ENCODE data around the gene DHODH. TPM values are rescaled to one million over a fixed set of nuclear protein-coding genes. Genes with fewer than 3 reads are reported as not detected.

DHODH gene
- polyA plus RNA-seq, 1 donor from 2014 or later: 3.8 TPM

DNA sequence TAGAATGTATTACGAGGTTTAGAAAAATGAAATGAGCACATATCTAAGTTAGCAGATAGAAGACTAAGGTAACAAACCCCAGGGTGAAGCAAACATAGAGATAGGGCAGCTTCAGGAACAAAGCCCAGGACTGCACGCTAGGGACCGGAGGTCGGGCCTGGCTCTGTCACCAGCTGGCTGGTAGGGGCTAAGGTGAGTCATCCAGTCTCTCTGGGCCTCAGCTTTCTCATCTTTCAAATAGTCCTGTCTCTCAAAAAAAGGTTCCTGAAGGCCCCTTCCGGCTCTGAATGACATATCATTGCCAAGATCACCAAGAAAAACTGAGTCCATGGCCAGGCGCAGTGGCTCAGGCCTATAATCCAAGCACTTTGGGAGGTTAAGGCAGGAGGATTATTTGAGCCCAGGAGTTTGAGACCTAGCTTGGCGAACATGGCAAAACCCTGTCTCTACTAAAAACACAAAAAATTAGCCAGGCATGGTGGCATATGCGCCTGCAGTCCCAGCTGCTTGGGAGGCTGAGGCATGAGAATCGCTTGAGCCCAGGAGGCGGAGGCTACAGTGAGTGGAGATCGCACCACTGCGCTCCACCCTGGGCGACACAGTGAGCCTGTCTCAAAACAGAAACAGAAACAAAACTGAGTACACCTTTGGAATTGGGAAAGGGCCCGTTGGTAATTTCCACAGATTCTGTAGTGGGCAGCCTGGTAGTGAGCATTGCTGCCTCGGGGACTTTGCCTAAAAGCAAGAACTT lies 34.3 kb upstream of the DHODH start:
- Histone ChIP-seq H3K4me3 (ENCODE audit: low read length) (no peak overlapping the region), H3K9me3 (ENCODE audit: low read length) (no peaks in the 10 kb centered on the region), H3K9ac (ENCODE audit: low read length) (no peak overlapping the region), H3K79me2 (replicated peaks; ENCODE audit: insufficient read depth, low read length) (no peaks in the 10 kb centered on the region), H3K9me2 (ENCODE audit: insufficient read depth, low read length) (no peaks in the 10 kb centered on the region), H3F3A (ENCODE audit: insufficient read depth, low read length, poor library complexity, severe bottlenecking) (no peaks in the 10 kb centered on the region), H3K27me3 (ENCODE audit: insufficient read depth, low read depth, low read length) (no peaks in the 10 kb centered on the region), H2AFZ (ENCODE audit: low read depth, low read length) (no peak overlapping the region), H3K36me3 (ENCODE audit: insufficient read depth, low read length) (no peaks in the 10 kb centered on the region), H3K4me2 (ENCODE audit: low read length) (no peak overlapping the region), H4K20me1 (ENCODE audit: insufficient read depth) (no peaks in the 10 kb centered on the region), H3K27ac (ENCODE audit: low read length) (no peak overlapping the region)
- TF ChIP-seq RAD21 (conservative IDR thresholded peaks at IDR 0.05): no peak
- TF ChIP-seq, protein P1, sequence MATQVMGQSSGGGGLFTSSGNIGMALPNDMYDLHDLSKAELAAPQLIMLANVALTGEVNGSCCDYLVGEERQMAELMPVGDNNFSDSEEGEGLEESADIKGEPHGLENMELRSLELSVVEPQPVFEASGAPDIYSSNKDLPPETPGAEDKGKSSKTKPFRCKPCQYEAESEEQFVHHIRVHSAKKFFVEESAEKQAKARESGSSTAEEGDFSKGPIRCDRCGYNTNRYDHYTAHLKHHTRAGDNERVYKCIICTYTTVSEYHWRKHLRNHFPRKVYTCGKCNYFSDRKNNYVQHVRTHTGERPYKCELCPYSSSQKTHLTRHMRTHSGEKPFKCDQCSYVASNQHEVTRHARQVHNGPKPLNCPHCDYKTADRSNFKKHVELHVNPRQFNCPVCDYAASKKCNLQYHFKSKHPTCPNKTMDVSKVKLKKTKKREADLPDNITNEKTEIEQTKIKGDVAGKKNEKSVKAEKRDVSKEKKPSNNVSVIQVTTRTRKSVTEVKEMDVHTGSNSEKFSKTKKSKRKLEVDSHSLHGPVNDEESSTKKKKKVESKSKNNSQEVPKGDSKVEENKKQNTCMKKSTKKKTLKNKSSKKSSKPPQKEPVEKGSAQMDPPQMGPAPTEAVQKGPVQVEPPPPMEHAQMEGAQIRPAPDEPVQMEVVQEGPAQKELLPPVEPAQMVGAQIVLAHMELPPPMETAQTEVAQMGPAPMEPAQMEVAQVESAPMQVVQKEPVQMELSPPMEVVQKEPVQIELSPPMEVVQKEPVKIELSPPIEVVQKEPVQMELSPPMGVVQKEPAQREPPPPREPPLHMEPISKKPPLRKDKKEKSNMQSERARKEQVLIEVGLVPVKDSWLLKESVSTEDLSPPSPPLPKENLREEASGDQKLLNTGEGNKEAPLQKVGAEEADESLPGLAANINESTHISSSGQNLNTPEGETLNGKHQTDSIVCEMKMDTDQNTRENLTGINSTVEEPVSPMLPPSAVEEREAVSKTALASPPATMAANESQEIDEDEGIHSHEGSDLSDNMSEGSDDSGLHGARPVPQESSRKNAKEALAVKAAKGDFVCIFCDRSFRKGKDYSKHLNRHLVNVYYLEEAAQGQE (IDR thresholded peaks at IDR 0.05; ENCODE audit: borderline replicate concordance): no peak

DNA sequence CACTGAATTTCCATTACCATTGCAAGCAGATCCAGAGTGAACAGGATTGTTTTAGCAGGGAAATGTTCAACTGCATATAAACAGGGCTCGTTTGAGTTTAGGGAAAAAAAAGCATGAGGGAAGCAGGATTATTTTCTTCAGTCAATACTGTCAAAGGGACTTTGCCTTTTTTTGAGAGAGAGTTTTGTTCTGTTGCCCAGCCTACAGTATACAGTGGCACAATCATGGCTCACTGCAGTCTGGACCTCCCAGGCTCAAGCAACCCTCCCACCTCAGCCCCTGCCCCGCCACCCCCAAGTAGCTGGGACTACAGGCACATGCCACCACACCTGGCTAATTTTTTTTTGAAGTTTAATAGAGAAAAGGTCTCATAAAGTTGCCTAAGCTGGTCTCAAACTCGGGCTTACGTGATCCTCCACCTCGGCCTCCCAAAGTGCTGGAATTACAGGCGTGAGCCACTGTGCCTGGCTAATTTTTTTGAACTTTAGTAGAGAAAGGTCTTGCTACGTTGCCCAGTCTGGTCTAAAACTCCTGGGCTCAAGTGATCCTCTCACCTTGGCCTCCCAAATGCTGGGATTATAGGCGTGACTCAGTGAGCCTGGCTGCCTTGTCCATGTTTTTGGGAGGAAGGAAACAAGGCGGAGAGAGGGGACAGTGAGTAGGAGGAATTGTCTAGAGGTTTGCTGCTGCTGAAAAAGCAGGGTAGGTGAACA lies 23.1 kb upstream of the DHODH start:
- Histone ChIP-seq H3K27me3 (ENCODE audit: insufficient read depth, low read depth, low read length) (no peaks in the 10 kb centered on the region), H3K9me2 (ENCODE audit: insufficient read depth, low read length) (no peaks in the 10 kb centered on the region), H2AFZ (ENCODE audit: low read depth, low read length) (no peak overlapping the region), H4K20me1 (ENCODE audit: insufficient read depth) (no peaks in the 10 kb centered on the region), H3F3A (ENCODE audit: insufficient read depth, low read length, poor library complexity, severe bottlenecking) (no peaks in the 10 kb centered on the region), H3K4me3 (ENCODE audit: low read length) (no peak overlapping the region), H3K4me2 (ENCODE audit: low read length) (no peak overlapping the region), H3K79me2 (replicated peaks; ENCODE audit: insufficient read depth, low read length) (no peaks in the 10 kb centered on the region), H3K9ac (ENCODE audit: low read length) (no peak overlapping the region), H3K27ac (ENCODE audit: low read length) (no peak overlapping the region), H3K36me3 (ENCODE audit: insufficient read depth, low read length) (no peaks in the 10 kb centered on the region), H3K9me3 (ENCODE audit: low read length) (no peaks in the 10 kb centered on the region)
- no peak for TF ChIP-seq EZH2 (IDR thresholded peaks at IDR 0.05; ENCODE audit: borderline replicate concordance, insufficient read depth, low read length, poor library complexity, severe bottlenecking)
- TF ChIP-seq, protein P2, sequence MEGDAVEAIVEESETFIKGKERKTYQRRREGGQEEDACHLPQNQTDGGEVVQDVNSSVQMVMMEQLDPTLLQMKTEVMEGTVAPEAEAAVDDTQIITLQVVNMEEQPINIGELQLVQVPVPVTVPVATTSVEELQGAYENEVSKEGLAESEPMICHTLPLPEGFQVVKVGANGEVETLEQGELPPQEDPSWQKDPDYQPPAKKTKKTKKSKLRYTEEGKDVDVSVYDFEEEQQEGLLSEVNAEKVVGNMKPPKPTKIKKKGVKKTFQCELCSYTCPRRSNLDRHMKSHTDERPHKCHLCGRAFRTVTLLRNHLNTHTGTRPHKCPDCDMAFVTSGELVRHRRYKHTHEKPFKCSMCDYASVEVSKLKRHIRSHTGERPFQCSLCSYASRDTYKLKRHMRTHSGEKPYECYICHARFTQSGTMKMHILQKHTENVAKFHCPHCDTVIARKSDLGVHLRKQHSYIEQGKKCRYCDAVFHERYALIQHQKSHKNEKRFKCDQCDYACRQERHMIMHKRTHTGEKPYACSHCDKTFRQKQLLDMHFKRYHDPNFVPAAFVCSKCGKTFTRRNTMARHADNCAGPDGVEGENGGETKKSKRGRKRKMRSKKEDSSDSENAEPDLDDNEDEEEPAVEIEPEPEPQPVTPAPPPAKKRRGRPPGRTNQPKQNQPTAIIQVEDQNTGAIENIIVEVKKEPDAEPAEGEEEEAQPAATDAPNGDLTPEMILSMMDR (IDR thresholded peaks at IDR 0.05; ENCODE audit: poor library complexity, severe bottlenecking): no peak
- no peak for TF ChIP-seq SMC3 (conservative IDR thresholded peaks at IDR 0.05; ENCODE audit: poor library complexity)
- TF ChIP-seq, protein P1 (IDR thresholded peaks at IDR 0.05; ENCODE audit: borderline replicate concordance): no peak
- TF ChIP-seq MXI1 (conservative IDR thresholded peaks at IDR 0.05; ENCODE audit: poor library complexity, severe bottlenecking): no peak
- no peak for TF ChIP-seq POLR2AphosphoS5 (IDR thresholded peaks at IDR 0.05)
- TF ChIP-seq EP300 (conservative IDR thresholded peaks at IDR 0.05; ENCODE audit: poor library complexity, severe bottlenecking): no peak
- TF ChIP-seq RAD21 (conservative IDR thresholded peaks at IDR 0.05): no peak
- TF ChIP-seq TAF1 (IDR thresholded peaks at IDR 0.05; ENCODE audit: low read depth): no peak
